ENCODE results near the gene GATA3.

The GATA3 gene

DNA sequence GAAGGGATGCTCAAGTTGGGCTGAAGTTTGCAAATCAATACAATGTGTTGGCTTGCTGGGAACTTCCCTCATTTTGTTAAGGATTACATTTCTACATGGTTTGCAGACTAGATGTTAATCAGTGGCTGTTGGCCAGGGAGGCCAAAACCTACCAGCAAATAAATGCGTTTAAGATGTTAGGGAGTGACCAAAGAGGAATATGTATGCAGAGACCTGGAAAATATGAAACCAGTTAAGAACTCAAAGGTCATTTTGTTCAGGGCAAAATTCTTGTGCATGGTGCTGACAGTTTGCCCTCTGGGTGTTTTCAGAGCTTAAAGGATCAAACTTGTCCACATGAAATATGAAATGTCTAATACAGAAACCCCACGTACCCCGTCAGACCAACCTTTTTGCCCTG lies 30.3 kb downstream of the GATA3 start:
- no peaks in the 10 kb centered on the region for H3K9me3 ChIP-seq (ENCODE audit: severe bottlenecking)
- H3K27ac ChIP-seq (ENCODE audit: poor library complexity, severe bottlenecking), result no peak overlapping the region
- TF ChIP-seq, protein P1, sequence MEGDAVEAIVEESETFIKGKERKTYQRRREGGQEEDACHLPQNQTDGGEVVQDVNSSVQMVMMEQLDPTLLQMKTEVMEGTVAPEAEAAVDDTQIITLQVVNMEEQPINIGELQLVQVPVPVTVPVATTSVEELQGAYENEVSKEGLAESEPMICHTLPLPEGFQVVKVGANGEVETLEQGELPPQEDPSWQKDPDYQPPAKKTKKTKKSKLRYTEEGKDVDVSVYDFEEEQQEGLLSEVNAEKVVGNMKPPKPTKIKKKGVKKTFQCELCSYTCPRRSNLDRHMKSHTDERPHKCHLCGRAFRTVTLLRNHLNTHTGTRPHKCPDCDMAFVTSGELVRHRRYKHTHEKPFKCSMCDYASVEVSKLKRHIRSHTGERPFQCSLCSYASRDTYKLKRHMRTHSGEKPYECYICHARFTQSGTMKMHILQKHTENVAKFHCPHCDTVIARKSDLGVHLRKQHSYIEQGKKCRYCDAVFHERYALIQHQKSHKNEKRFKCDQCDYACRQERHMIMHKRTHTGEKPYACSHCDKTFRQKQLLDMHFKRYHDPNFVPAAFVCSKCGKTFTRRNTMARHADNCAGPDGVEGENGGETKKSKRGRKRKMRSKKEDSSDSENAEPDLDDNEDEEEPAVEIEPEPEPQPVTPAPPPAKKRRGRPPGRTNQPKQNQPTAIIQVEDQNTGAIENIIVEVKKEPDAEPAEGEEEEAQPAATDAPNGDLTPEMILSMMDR (IDR thresholded peaks at IDR 0.05; ENCODE audit: poor library complexity, severe bottlenecking), result no peak
- H3K27me3 ChIP-seq (ENCODE audit: insufficient read depth, poor library complexity, severe bottlenecking), result no peaks in the 10 kb centered on the region
- H3K36me3 ChIP-seq (ENCODE audit: low read depth), result no peaks in the 10 kb centered on the region
- ATAC-seq (ENCODE audit: low read depth) (no peak), DNase-seq (ENCODE audit: low spot score) (no peak)
- no peak overlapping the region for H3K4me3 ChIP-seq (ENCODE audit: severe bottlenecking)
- no peaks in the 10 kb centered on the region for H3K4me1 ChIP-seq (ENCODE audit: insufficient read depth, poor library complexity, severe bottlenecking)

DNA sequence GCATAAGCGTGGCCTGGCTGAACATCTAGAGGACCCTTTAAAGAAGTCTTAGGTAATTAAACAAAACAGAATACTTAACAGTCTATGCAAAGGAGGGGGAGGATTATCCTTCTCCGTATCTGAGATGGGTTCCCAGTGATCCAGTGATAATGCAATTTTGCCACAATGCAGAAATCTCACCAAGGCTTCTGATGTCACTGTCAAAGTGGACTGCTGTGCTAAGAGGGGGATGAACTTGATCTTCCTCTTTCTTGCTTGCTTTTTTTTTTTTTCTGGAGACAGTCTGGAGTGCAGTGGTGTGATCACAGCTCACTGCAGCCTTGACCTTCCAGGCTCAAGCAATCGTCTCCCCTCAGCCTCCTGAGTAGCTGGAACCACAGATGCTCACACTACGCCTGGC lies 30.8 kb downstream of the GATA3 start:
- H3K4me3 ChIP-seq (ENCODE audit: severe bottlenecking), result no peak overlapping the region
- TF ChIP-seq, protein P1 (IDR thresholded peaks at IDR 0.05; ENCODE audit: poor library complexity, severe bottlenecking), result no peak
- no peaks in the 10 kb centered on the region for H3K4me1 ChIP-seq (ENCODE audit: insufficient read depth, poor library complexity, severe bottlenecking)
- H3K27ac ChIP-seq (ENCODE audit: poor library complexity, severe bottlenecking), result no peak overlapping the region
- no peaks in the 10 kb centered on the region for H3K36me3 ChIP-seq (ENCODE audit: low read depth)
- H3K9me3 ChIP-seq (ENCODE audit: severe bottlenecking), result no peaks in the 10 kb centered on the region
- no peaks in the 10 kb centered on the region for H3K27me3 ChIP-seq (ENCODE audit: insufficient read depth, poor library complexity, severe bottlenecking)
- no peak for ATAC-seq (ENCODE audit: low read depth)
- no peak for DNase-seq (ENCODE audit: low spot score)

DNA sequence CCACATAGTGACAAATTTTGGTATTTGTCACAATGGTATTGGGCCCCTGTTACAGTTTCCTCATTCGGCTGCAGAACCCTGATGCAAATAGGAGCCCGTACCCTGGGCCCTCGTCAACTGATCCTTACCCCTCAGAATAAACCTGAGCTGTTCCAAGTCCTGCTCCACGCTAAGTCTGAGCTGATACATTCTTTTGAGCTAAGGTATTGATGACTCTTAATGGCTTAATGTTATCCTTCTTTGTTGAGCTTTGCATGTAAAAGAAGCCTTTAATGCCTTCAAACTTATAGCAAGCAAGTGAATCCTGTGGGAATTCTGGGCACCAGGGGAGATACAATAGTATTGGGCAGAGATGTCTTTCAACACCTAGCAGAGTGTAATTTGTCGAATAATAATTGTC lies 31.8 kb downstream of the GATA3 start:
- Histone ChIP-seq H3K36me3 (ENCODE audit: low read depth) (no peaks in the 10 kb centered on the region), H3K27me3 (ENCODE audit: insufficient read depth, poor library complexity, severe bottlenecking) (no peaks in the 10 kb centered on the region), H3K4me3 (ENCODE audit: severe bottlenecking) (no peak overlapping the region), H3K27ac (ENCODE audit: poor library complexity, severe bottlenecking) (no peak overlapping the region), H3K4me1 (ENCODE audit: insufficient read depth, poor library complexity, severe bottlenecking) (no peaks in the 10 kb centered on the region), H3K9me3 (ENCODE audit: severe bottlenecking) (no peaks in the 10 kb centered on the region)
- TF ChIP-seq, protein P1 (IDR thresholded peaks at IDR 0.05; ENCODE audit: poor library complexity, severe bottlenecking), result no peak
- no peak for ATAC-seq (ENCODE audit: low read depth)
- DNase-seq (ENCODE audit: low spot score), result no peak

DNA sequence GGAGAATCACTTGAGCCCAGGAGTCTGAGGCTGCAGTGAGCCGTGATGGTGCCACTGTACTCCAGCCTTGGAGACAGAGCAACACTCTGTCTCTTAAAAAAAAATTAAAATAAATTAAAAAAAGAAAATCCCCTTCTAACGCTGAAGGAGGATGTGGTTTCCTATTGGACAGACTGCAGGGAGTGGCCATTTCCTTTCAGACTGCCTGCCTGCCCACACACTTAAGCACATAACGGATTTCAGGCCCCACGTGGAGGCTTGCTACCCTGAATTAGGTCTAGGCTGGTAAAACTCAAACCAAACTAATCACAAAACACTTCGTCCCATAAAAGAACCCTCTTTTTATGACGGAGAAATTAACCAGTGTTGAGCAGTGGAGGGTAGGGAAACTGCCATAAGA lies 34.0 kb downstream of the GATA3 start:
- H3K9me3 ChIP-seq (ENCODE audit: severe bottlenecking), result no peaks in the 10 kb centered on the region
- no peaks in the 10 kb centered on the region for H3K27me3 ChIP-seq (ENCODE audit: insufficient read depth, poor library complexity, severe bottlenecking)
- DNase-seq (ENCODE audit: low spot score), result no peak
- H3K4me3 ChIP-seq (ENCODE audit: severe bottlenecking), result no peak overlapping the region
- ATAC-seq (ENCODE audit: low read depth), result no peak
- no peak overlapping the region for H3K27ac ChIP-seq (ENCODE audit: poor library complexity, severe bottlenecking)
- no peaks in the 10 kb centered on the region for H3K36me3 ChIP-seq (ENCODE audit: low read depth)
- H3K4me1 ChIP-seq (ENCODE audit: insufficient read depth, poor library complexity, severe bottlenecking), result no peaks in the 10 kb centered on the region
- TF ChIP-seq, protein P1 (IDR thresholded peaks at IDR 0.05; ENCODE audit: poor library complexity, severe bottlenecking), result no peak

DNA sequence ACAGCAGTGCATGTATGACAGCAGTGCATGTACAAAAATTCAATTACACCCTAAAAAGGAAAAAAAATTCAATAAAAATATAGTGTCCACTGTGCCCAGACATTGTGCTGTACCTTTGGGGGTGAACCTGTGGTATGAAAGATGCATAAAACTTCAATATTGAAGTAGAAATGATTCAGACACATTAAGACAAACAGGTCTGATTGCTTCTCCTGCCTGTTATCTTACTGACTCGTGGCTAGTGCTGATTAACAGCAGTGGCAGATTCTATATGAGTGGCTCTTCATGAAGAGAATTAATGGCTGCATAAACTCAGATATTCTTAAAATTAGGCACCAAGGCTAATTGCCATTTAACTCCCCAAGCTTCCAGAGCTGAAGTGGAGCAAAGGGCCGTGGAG lies 37.9 kb downstream of the GATA3 start:
- Histone ChIP-seq H3K36me3 (ENCODE audit: low read depth) (no peaks in the 10 kb centered on the region), H3K27me3 (ENCODE audit: insufficient read depth, poor library complexity, severe bottlenecking) (no peaks in the 10 kb centered on the region)
- ATAC-seq (ENCODE audit: low read depth), result no peak

More for the DNA sequence above, 37.9 kb downstream of the GATA3 start:
- Histone ChIP-seq H3K4me3 (ENCODE audit: severe bottlenecking) (no peak overlapping the region), H3K27ac (ENCODE audit: poor library complexity, severe bottlenecking) (no peak overlapping the region), H3K9me3 (ENCODE audit: severe bottlenecking) (no peaks in the 10 kb centered on the region), H3K4me1 (ENCODE audit: insufficient read depth, poor library complexity, severe bottlenecking) (no peaks in the 10 kb centered on the region)
- DNase-seq (ENCODE audit: low spot score), result no peak
- TF ChIP-seq, protein P1 (IDR thresholded peaks at IDR 0.05; ENCODE audit: poor library complexity, severe bottlenecking), result no peak

Measured in RWPE2 (cell line).